GM18858 (cell line): ENCODE data around the gene RPL18.

ENCODE experiments used
- ATAC-seq: cut with Tn5 transposase; IDR thresholded peaks from one replicate; pipeline ENCODE4 v1.9.1; 2021; ENCODE audit not compliant: unreplicated experiment

The RPL18 gene

DNA sequence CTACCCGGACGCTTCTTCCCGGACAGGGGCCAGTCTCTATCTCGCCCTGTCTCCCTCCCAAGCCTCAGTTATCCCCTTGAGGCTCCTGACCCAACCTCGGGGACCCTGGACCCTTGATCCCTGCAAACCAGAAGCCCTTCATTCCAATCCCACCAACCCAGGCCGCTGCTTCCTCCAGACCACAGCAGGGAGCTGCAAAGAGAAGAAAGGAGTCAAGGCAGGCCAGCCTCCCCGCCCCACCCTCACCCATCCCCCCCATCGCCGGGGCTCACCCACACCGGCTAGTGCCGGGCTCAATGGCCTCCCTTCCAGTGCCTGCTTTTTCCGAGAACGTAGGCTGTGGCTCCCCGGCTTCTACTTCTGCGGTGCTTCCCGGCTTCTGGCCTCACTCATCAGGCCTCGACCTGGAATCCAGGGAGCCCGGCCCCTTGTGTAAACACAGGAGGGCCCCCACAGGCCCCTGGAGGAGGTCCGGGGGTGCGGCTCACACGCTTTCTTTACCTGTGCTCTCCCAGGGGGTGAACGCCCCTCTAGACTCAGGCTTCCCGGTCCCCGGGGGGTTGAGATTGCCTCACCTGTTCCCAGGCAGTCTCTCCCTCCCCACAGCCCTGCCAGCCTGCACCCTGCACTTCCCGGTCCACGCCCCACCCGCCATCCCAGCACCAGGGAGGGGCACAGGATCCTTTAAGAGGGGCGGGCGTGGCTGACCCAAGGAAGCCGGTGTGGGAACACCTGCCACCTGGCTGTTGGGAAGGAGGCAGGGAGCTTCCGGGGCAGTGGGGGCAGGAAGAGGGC lies 4.3 kb downstream of the RPL18 start, which contains the start of gene FAM83E:
Gene FAM83E (minus strand): TSS at position 641 of the 795 bp plus-strand sequence. CDS start 1,704 bp downstream, outside the sequence.
- no peak for ATAC-seq

DNA sequence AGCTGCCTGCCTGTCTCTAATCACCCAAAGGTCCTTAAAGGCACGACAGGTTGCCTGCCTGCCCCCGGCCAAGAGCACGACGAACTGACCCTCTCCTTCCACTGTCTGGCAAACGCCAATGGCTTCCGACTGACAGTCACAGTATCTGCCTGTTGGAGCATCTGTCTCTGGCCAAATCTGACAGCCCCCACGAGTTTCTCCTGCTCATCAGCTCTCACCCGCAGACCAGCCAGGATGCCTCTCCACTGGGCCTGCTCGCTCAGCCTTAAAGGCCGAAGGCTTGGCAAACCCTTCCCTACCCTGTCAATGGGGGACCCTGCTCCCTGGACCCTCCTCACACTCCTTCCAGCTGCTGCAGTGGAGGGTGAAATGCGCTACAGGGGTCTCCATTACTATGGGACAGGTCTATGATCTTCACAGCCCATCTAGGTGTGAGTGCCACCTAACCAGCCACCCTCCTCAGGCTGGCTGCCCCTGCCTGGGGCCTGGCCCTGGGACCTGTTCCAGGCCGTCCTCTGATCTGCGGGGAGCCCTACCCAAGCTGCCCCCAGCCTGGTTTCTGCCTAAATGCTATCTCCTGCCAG lies 5.0 kb downstream of the RPL18 start:
- ATAC-seq: no peak

DNA sequence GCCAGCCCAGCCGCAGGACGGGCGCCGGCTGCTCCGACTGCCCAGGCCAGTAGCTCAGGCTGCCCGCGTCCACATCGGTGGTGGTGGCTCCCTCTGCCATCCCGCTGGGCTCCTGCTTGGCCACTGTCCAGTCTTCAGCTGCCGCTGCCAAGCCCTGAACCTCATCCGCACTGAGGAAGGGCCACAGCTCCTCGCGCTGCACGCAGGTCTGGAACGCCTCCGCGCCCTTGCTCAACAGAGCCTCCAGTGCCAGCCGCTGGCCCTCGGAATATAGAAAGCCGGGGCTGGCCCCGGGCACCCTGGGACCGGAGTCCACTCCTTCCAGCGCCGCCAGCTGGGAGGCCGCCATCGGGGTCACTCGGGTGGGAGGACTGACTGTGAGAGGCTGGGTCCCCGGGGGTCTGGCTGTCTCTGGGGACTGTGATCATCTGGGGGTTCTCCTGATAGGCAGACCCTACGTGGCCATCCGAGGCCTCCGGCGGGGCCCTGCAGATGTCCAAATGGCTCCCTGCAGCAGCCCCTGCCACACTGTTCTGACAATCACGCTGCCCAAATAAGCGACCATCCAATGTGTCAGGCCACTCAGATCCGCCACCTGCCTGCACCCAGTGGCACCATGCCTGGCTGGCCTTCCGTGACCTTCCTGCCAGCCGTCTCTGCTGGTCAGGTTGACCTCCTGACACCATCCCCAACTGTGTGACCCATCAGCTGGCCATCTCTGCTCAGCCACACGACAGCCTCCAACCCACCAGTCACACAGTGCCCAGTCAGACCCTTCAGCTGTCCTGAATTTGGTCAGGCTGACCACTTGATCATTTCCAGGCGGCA lies 5.7 kb downstream of the RPL18 start:
- no peak for ATAC-seq

DNA sequence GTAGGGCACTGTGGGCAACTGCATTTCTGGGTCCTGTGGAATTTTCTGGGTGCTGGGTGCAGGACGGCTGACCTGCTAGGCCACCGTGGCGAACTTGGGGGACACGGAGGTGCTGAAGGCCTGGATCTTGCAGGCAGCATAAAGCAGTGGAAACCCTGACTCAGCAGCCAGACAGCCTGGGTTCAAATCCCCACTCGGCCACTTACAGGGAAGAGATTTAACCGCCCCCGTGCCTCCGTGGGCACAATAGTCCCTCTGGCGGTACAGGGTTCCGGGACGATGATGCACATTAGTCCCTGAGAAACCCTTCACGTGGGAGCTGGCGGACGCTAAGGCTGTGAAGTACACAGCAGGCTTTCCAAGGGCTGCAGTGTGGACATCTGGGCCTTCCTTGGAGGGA lies 7.1 kb downstream of the RPL18 start:
- ATAC-seq: no peak

- ATAC-seq: no peak
Observed at GRCh38 chr19:48609571-48610108, 9.3 kb downstream of the RPL18 start.

- no peak for ATAC-seq
Observed at GRCh38 chr19:48608798-48609263, 10.1 kb downstream of the RPL18 start.

DNA sequence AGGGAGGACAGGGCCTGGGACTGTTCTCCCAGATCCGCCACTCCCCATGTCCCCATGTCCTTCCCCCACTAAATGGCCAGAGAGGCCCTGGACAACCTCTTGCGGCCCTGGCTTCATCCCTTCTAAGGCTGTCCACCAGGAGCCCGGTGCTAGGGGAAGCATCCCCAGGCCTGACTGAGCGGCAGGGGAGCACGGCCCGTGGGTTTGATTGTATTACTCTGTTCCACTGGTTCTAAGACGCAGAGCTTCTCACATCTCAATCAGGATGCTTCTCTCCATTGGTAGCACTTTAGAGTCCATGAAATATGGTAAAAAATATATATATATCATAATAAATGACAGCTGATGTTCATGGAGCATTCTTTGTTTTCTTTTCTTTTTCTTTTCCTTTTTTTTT lies 11.6 kb downstream of the RPL18 start:
- ATAC-seq: no peak

- no peak for ATAC-seq
Observed at GRCh38 chr19:48606463-48607358, 12.3 kb downstream of the RPL18 start, which contains the start of gene SPACA4. Gene SPACA4, plus strand, starts transcription at chr19:48606742. Its CDS starts 237 bp downstream, at chr19:48606979.

DNA sequence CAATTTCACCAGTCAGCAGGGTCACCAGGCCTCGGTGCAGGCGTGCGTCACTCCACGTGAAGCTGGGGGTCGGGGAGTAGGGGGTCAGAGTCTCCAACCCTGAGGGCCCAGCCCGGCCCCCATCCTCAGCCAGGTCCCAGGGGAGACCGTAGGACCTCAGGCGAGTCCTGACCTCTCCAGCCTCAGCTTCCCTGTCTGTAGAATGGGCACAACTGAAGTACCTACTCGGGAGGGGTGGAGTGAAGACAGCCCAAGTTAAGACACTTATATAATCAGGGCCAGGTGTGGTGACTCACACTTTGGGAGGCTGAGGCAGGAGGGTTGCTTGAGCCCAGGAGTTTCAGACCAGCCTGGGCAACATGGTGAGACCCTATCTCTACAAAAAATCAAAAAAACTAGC lies 15.1 kb downstream of the RPL18 start:
- ATAC-seq: no peak

- ATAC-seq: no peak
Observed at GRCh38 chr19:48603449-48603848, 15.5 kb downstream of the RPL18 start.

- no peak for ATAC-seq
Observed at GRCh38 chr19:48603001-48603400, 16.0 kb downstream of the RPL18 start.

GRCh38 chr19:48600679-48601417 lies 18.1 kb downstream of the RPL18 start:
- no peak for ATAC-seq

DNA sequence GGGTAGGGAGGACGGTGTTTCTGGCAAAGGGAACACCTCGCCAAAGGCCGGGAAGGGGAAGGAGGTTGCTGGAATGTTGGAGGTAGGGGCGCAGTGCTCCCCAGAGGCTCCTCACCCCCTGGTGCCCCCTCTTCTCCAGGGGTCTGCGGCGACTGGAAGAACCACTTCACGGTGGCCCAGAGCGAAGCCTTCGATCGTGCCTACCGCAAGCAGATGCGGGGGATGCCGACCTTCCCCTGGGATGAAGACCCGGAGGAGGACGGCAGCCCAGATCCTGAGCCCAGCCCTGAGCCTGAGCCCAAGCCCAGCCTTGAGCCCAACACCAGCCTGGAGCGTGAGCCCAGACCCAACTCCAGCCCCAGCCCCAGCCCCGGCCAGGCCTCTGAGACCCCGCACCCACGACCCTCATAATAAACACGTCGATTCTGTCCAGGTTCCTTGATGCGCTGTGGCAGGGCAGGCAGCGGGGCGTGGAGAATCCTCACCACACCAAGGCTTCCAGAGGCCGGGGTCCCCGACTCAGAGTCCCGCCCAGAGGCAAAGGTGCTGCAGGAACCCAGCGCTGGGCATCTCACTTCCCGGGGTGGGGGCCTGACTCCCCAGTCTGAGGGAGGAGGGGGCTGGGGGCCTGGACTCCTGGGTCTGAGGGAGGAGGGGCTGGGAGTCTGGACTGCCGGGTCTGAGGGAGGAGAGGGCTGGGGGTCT lies 19.8 kb downstream of the RPL18 start:
- ATAC-seq: no peak

- no peak for ATAC-seq
Observed at GRCh38 chr19:48596679-48597465, 22.1 kb downstream of the RPL18 start.

GRCh38 chr19:48596237-48596636 lies 22.7 kb downstream of the RPL18 start:
- ATAC-seq: no peak

DNA sequence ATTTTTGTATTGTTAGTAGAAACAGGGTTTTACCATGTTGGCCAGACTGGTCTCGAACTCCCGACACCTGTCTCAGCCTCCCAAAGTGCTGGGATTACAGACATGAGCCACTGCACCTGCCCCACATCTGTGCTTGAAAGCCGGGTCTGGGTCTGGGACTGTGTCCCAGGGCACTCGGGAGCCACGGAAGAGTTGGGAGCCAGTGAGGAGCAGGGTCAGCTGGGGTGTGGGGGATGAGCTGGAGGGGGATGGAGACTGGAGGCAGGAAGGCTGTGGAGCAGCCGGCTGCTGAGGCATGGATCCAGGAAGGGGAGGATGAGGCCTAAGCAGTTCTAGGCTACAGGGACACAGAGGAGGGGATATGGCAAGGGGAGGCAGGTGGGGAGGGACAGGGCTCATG lies 23.1 kb downstream of the RPL18 start:
- ATAC-seq: no peak

- ATAC-seq: no peak
Observed at GRCh38 chr19:48595171-48595570, 23.8 kb downstream of the RPL18 start.

- ATAC-seq: no peak
Observed at GRCh38 chr19:48591021-48591420, 28.0 kb downstream of the RPL18 start.
